Measurements from ENCODE around the gene PCNX3. TPM values are rescaled to one million over a fixed set of nuclear protein-coding genes. Genes with fewer than 3 reads are reported as not detected.
A peak's percentile ranks its signal among the peaks of the same experiment; 100 is the strongest.

The PCNX3 gene
- total RNA-seq, 1 experiment from 2014 or later = 72.8 TPM

GRCh38 chr11:65590240-65590738 lies 25.3 kb upstream of the PCNX3 start:
- H3K27me3 Mint-ChIP-seq (ENCODE audit: unreplicated experiment) = no peaks in the 10 kb centered on the region

GRCh38 chr11:65591939-65592857 lies 23.4 kb upstream of the PCNX3 start:
- no peaks in the 10 kb centered on the region for H3K9me3 Mint-ChIP-seq (ENCODE audit: low read depth, unreplicated experiment)
- CTCF ChIA-PET = no interaction called here
- BruUV-seq (replicated peaks) = no TSS peak
- DNase-seq = no peak
- peaks cover 66% of the 10 kb centered on the region for H3K36me3 Mint-ChIP-seq (ENCODE audit: insufficient read depth, unreplicated experiment)
- intact Hi-C loops (cut with micrococcal nuclease; ENCODE audit: unreplicated experiment) = no loop called here
- no peak overlapping the region for H3K4me3 Mint-ChIP-seq (ENCODE audit: low read depth, unreplicated experiment)
- TF ChIP-seq CTCF (IDR thresholded peaks at IDR 0.05; ENCODE audit: unreplicated experiment) = no peak
- H3K27ac Mint-ChIP-seq (ENCODE audit: unreplicated experiment) = no peak overlapping the region
- peaks cover 16% of the 10 kb centered on the region for H3K4me1 Mint-ChIP-seq (ENCODE audit: low read depth, unreplicated experiment)
- H3K27me3 Mint-ChIP-seq (ENCODE audit: unreplicated experiment) = no peaks in the 10 kb centered on the region

More at GRCh38 chr11:65590240-65590738, 25.3 kb upstream of the PCNX3 start:
- no peak for DNase-seq
- CTCF ChIA-PET = interaction anchor here (1.0 kb wide), 1 partner anchor 49 kb away, joined by 3 read pairs; no protein-coding TSS in a partner anchor
- TF ChIP-seq CTCF (IDR thresholded peaks at IDR 0.05; ENCODE audit: unreplicated experiment) = no peak
- H3K4me3 Mint-ChIP-seq (ENCODE audit: low read depth, unreplicated experiment) = no peak overlapping the region
- H3K9me3 Mint-ChIP-seq (ENCODE audit: low read depth, unreplicated experiment) = no peaks in the 10 kb centered on the region
- peaks cover 16% of the 10 kb centered on the region for H3K4me1 Mint-ChIP-seq (ENCODE audit: low read depth, unreplicated experiment)
- intact Hi-C loops (cut with micrococcal nuclease; ENCODE audit: unreplicated experiment) = no loop called here
- H3K27ac Mint-ChIP-seq (ENCODE audit: unreplicated experiment) = no peak overlapping the region
- no TSS peak for BruUV-seq (replicated peaks)
- H3K36me3 Mint-ChIP-seq (ENCODE audit: insufficient read depth, unreplicated experiment) = peaks cover 49% of the 10 kb centered on the region

DNA sequence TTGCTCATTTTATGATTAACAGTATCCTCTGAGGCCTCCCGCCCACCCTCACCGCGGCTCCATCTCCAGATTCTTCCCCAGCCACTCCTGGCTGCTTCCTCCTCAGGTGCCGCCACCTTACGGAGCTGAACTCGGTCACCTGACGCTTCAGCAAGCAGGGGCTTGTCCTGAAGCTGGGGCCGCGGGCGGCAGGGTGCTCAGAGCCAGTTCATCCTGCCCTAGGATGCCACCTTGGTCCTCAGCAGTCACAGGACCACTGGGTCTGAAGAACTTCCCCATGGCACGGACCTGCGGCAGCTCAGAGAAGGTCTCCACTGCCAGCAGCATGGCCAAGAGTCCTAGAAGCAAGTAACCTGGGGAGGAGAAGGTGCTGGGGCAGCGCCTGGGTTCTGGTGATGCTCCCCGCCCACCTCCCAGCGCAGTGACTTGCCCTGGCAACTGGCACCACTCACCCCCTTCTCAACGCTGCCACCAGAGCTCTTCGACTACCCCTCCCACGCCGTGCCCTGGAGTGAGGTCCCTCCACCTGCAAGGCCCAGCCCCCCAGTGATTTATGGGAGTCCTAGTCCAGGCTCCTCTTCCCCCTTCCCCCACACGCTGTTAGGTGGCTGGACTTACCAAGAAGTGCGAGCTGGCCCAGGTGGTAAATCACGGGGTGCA lies 22.6 kb upstream of the PCNX3 start:
- peaks cover 10% of the 10 kb centered on the region for H3K4me1 Mint-ChIP-seq (ENCODE audit: low read depth, unreplicated experiment)
- H3K36me3 Mint-ChIP-seq (ENCODE audit: insufficient read depth, unreplicated experiment) = peaks cover 74% of the 10 kb centered on the region
- DNase-seq = no peak
- H3K27ac Mint-ChIP-seq (ENCODE audit: unreplicated experiment) = no peak overlapping the region
- CTCF ChIA-PET = interaction anchor here (0.9 to 1.7 kb wide), 6 partner anchors 15 to 52 kb away, joined by 3 to 4 read pairs (median 3); partner anchors contain the start of genes EHBP1L1, FAM89B and PCNX3
- intact Hi-C loops (cut with micrococcal nuclease; ENCODE audit: unreplicated experiment) = no loop called here
- no peak overlapping the region for H3K4me3 Mint-ChIP-seq (ENCODE audit: low read depth, unreplicated experiment)
- no peaks in the 10 kb centered on the region for H3K27me3 Mint-ChIP-seq (ENCODE audit: unreplicated experiment)
- no peak for TF ChIP-seq CTCF (IDR thresholded peaks at IDR 0.05; ENCODE audit: unreplicated experiment)
- no peaks in the 10 kb centered on the region for H3K9me3 Mint-ChIP-seq (ENCODE audit: low read depth, unreplicated experiment)
- no TSS peak for BruUV-seq (replicated peaks)

- Mint-ChIP-seq H3K9me3 (ENCODE audit: low read depth, unreplicated experiment) (no peaks in the 10 kb centered on the region), H3K27ac (ENCODE audit: unreplicated experiment) (no peak overlapping the region), H3K4me3 (ENCODE audit: low read depth, unreplicated experiment) (no peak overlapping the region), H3K36me3 (ENCODE audit: insufficient read depth, unreplicated experiment) (peaks cover 73% of the 10 kb centered on the region), H3K4me1 (ENCODE audit: low read depth, unreplicated experiment) (peaks cover 3% of the 10 kb centered on the region), H3K27me3 (ENCODE audit: unreplicated experiment) (no peaks in the 10 kb centered on the region)
- TF ChIP-seq CTCF (IDR thresholded peaks at IDR 0.05; ENCODE audit: unreplicated experiment) = peak; percentile 76
- CTCF ChIA-PET = interaction anchor here (0.6 to 1.7 kb wide), 10 partner anchors 16 to 103 kb away, joined by 3 to 4 read pairs (median 3); partner anchors contain the start of genes EHBP1L1, FAM89B, PCNX3 and SIPA1
- DNase-seq = peak; percentile 48
- intact Hi-C loops (cut with micrococcal nuclease; ENCODE audit: unreplicated experiment) = no loop called here
- BruUV-seq (replicated peaks) = no TSS peak
Observed at GRCh38 chr11:65593518-65594414, 21.8 kb upstream of the PCNX3 start.

Data from Calu3 (cell line).